ENCODE data around the gene CAND2. TPM values are rescaled to one million over a fixed set of nuclear protein-coding genes. Genes with fewer than 3 reads are reported as not detected.

CAND2 gene
- total and polyA plus RNA-seq, 7 donors = 0.60 to 24.9 (median 12.5) TPM; not detected in 1

GRCh38 chr3:12828751-12829150 is 32.3 kb downstream of the CAND2 start:
- no peaks in the 10 kb centered on the region for H3K9me3 ChIP-seq
- no peak for DNase-seq
- 85 to 90% methylated on average over 4 of the region's 4 CpGs for WGBS, 2 donors

GRCh38 chr3:12829404-12829803 is 32.9 kb downstream of the CAND2 start:
- no peak for DNase-seq
- Histone ChIP-seq H3K4me3 (no peak overlapping the region), H3K9me3 (no peaks in the 10 kb centered on the region), H3K36me3 (peaks cover 24 to 100% (median 48%) of the 10 kb centered on the region in 4 donors), H3K27me3 (no peaks in the 10 kb centered on the region), H3K4me1 (no peaks in the 10 kb centered on the region), H3K27ac (no peak overlapping the region)
- intact Hi-C loops (cut with DNase I) = no loop called here
- TF ChIP-seq POLR2A (IDR thresholded peaks at IDR 0.05) = no peak
- TF ChIP-seq EP300 (IDR thresholded peaks at IDR 0.05) = no peak
- no peak for TF ChIP-seq CTCF (IDR thresholded peaks at IDR 0.05)
- no peak for TF ChIP-seq POLR2AphosphoS5 (IDR thresholded peaks at IDR 0.05)
- 62 to 84% methylated on average over 4 of the region's 4 CpGs for WGBS, 2 donors

More at GRCh38 chr3:12828751-12829150, 32.3 kb downstream of the CAND2 start:
- Histone ChIP-seq H3K4me1 (no peaks in the 10 kb centered on the region), H3K27ac (no peak overlapping the region), H3K27me3 (no peaks in the 10 kb centered on the region), H3K4me3 (no peak overlapping the region), H3K36me3 (peaks cover 17 to 97% (median 45%) of the 10 kb centered on the region in 4 donors)
- TF ChIP-seq CTCF (IDR thresholded peaks at IDR 0.05) (no peak), POLR2A (IDR thresholded peaks at IDR 0.05) (no peak), EP300 (IDR thresholded peaks at IDR 0.05) (no peak)
- intact Hi-C loops (cut with DNase I) = no loop called here

DNA sequence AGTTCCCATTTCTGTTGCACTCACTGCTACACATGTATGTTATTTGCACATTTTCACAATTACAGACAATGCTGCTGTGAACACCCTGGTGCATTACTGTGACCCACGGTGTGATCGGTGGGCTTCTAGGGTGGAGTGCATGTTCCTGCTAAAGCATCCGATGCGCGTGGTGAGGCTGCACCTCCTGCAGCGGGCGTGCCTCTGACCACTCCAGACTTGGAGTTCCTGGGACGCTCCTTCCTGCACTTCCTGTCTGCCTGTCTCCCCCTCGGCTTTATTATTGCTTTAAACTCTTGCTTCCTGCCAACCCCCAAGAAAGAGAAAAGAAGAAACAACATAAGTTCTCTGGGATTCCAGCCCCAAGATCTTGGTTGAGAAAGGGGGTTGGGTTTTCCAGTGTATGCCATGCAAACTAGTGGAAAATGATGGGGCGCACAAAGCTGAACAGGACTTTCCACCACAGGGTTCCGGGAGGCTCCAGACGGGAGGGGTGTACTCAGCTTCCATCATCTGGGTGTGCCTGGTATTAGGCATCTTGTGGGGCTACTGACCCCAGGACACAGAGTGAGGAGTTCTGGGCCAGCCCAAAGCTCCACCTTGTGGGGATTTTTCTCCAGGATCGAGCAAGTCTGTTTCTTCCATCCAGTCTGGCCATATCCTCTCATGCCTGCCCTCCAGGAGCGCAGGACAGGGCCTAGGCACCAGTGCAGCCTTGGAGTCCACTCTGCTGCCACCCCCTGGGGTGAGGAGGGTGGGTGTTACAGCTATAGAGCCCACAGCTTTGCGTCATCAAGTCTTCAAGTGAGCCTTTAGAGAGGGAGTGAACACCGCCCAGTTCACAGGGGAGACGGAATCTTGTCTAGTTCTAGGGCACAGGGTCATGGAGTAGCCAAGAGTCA is 33.7 kb downstream of the CAND2 start:
- WGBS, 2 donors = 74 to 83% methylated on average over 17 of the region's 17 CpGs
- Histone ChIP-seq H3K27ac (no peak overlapping the region), H3K4me1 (no peaks in the 10 kb centered on the region), H3K9me3 (no peaks in the 10 kb centered on the region), H3K27me3 (no peaks in the 10 kb centered on the region), H3K36me3 (peaks cover 31 to 100% (median 53%) of the 10 kb centered on the region in 4 donors), H3K4me3 (no peak overlapping the region)
- intact Hi-C loops (cut with DNase I) = no loop called here
- DNase-seq = no peak
- TF ChIP-seq EP300 (IDR thresholded peaks at IDR 0.05) (no peak), POLR2A (IDR thresholded peaks at IDR 0.05) (no peak), POLR2AphosphoS5 (IDR thresholded peaks at IDR 0.05) (no peak), CTCF (IDR thresholded peaks at IDR 0.05) (no peak)

GRCh38 chr3:12830785-12831156 is 34.3 kb downstream of the CAND2 start:
- H3K27ac ChIP-seq = no peak overlapping the region
- H3K27me3 ChIP-seq = no peaks in the 10 kb centered on the region
- H3K4me1 ChIP-seq = no peaks in the 10 kb centered on the region
- DNase-seq = no peak
- 79 to 85% methylated on average over 4 of the region's 4 CpGs for WGBS, 2 donors
- TF ChIP-seq EP300 (IDR thresholded peaks at IDR 0.05) (no peak), CTCF (IDR thresholded peaks at IDR 0.05) (peak in 2 of 4 experiments; percentile 12 to 18), POLR2AphosphoS5 (IDR thresholded peaks at IDR 0.05) (no peak), POLR2A (IDR thresholded peaks at IDR 0.05) (no peak)
- peaks cover 33 to 100% (median 54%) of the 10 kb centered on the region in 4 donors for H3K36me3 ChIP-seq
- H3K9me3 ChIP-seq = no peaks in the 10 kb centered on the region
- H3K4me3 ChIP-seq = no peak overlapping the region
- intact Hi-C loops (cut with DNase I) = no loop called here
